GM19397 (cell line): ENCODE results near the gene CITED1.

ENCODE experiments used
- ATAC-seq: cut with Tn5 transposase; IDR thresholded peaks from one replicate; pipeline ENCODE4 v1.9.1; 2021; ENCODE audit warnings: mild to moderate bottlenecking, moderate library complexity; ENCODE audit not compliant: unreplicated experiment

CITED1 gene

GRCh38 chrX:72309297-72310071, 3.8 kb upstream of the CITED1 start:
- no peak for ATAC-seq

GRCh38 chrX:72308566-72309296, 3.0 kb upstream of the CITED1 start:
- ATAC-seq, result no peak

- ATAC-seq, result no peak
These were observed 2.5 kb upstream of the CITED1 start for GRCh38 chrX:72308209-72308565.

GRCh38 chrX:72307646-72308051, 1.9 kb upstream of the CITED1 start:
- no peak for ATAC-seq

- ATAC-seq, result peak; percentile 75
These were observed 1.3 kb upstream of the CITED1 start for GRCh38 chrX:72306851-72307645.

- peak; percentile 7 for ATAC-seq
These were observed 529 bp upstream of the CITED1 start for GRCh38 chrX:72306085-72306801.

GRCh38 chrX:72304877-72305276, 837 bp downstream of the CITED1 start:
- ATAC-seq, result no peak

GRCh38 chrX:72301781-72302180, 3.9 kb downstream of the CITED1 start:
- ATAC-seq, result no peak

GRCh38 chrX:72299891-72300630, 5.7 kb downstream of the CITED1 start:
- ATAC-seq, result no peak

- no peak for ATAC-seq
These were observed 7.6 kb downstream of the CITED1 start for GRCh38 chrX:72297953-72298730.

- no peak for ATAC-seq
These were observed 8.7 kb downstream of the CITED1 start for GRCh38 chrX:72296991-72297390.

- ATAC-seq, result no peak
These were observed 10.0 kb downstream of the CITED1 start for GRCh38 chrX:72295745-72296144.

GRCh38 chrX:72294497-72294896, 11.2 kb downstream of the CITED1 start:
- no peak for ATAC-seq

GRCh38 chrX:72282302-72282701, 23.4 kb downstream of the CITED1 start:
- ATAC-seq, result no peak

- ATAC-seq, result no peak
These were observed 25.3 kb downstream of the CITED1 start for GRCh38 chrX:72280321-72280845.

GRCh38 chrX:72276478-72276953, 29.2 kb downstream of the CITED1 start:
- ATAC-seq, result no peak

GRCh38 chrX:72274526-72274925, 31.2 kb downstream of the CITED1 start:
- no peak for ATAC-seq

GRCh38 chrX:72273718-72274117, 32.0 kb downstream of the CITED1 start:
- ATAC-seq, result no peak

- ATAC-seq, result no peak
These were observed 32.8 kb downstream of the CITED1 start for GRCh38 chrX:72272868-72273267.
